Measurements from ENCODE around the gene PFKFB2.

PFKFB2 gene

GRCh38 chr1:207069858-207070506 lies 16.9 kb downstream of the PFKFB2 start:
- no peak for DNase-seq

GRCh38 chr1:207070811-207071210 lies 17.7 kb downstream of the PFKFB2 start:
- no peak for DNase-seq

DNA sequence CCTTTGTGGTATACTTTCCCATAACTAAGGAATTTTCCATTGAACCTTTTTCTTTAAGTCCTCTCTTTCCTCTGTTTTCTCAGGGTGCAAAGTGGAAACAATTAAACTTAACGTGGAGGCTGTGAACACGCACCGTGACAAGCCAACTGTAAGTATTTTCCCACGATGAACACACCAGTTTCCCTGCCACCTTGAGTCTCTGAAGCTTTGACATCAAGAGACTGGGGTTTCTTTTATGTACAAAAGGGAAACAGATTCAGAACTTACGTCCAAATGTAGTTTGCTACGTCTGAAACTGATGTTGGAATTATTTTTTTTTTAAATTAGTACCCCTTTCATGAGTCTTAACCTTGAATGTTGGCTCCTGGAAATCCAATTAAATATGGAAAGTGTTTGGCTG lies 18.4 kb downstream of the PFKFB2 start:
- DNase-seq = no peak

GRCh38 chr1:207072233-207072632 lies 19.2 kb downstream of the PFKFB2 start:
- DNase-seq = no peak

DNA sequence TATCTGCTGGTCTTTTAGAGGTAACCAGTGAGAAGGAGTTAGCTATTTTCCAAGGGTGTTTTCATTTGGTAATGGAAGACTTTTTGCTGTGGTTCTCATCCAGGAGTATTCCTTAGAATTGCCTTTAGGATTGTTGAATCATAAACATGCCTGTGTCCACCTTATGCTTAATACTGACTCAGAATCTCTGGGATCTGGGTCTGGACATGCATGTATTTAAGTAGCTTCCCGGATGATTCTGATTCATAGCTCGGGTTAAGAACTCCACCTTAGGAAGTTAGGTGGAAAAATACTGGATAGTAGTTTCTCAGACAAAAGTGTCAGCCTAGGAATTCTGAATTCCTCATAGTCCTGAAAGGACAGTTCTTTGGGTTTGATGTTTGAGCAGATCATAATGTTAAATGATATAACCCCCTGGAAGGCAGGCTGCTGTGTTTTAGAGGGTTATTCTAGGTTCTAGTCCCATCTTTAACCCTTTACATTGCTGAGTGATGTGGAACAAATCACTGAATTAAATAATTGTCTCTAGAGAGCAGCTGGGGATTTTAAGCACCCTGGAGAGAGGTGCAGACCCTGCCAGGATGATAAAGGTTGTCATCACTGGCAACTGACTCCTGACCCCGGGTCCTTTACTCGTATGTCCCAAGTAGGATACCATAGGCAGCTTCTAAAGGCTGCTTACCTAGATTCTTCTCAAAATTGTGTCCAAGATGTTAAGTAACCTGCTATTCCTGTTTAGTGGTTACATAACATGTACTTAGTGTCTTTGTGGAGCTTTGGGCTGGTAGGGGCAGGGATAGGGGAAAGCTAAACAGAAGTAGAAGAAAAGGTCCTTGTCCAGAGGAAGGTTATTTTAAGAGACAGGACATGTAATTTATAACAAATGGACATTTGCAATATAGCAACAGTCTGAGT lies 21.1 kb downstream of the PFKFB2 start:
- DNase-seq = no peak

- DNase-seq = no peak
These were observed 23.3 kb downstream of the PFKFB2 start for GRCh38 chr1:207076181-207076955.

DNA sequence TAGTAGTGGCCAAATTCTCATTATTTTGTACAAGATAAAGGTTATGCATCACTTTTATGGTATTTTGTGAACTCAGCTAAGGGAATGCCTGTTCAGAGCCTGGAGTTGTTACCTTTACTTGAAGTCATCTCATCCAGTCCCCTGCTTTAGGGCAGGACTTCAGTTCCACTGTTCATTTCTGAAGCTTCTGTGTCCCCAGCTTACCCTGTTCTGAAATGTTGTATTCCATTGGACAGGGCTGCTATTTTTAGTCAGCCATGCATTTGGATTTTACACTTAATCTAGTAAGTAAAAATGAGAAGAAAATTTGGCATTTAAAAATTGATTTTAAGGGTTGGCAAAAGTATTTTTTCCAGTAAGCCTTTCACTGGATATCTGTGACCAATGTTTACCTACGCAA lies 23.9 kb downstream of the PFKFB2 start:
- DNase-seq = no peak

DNA sequence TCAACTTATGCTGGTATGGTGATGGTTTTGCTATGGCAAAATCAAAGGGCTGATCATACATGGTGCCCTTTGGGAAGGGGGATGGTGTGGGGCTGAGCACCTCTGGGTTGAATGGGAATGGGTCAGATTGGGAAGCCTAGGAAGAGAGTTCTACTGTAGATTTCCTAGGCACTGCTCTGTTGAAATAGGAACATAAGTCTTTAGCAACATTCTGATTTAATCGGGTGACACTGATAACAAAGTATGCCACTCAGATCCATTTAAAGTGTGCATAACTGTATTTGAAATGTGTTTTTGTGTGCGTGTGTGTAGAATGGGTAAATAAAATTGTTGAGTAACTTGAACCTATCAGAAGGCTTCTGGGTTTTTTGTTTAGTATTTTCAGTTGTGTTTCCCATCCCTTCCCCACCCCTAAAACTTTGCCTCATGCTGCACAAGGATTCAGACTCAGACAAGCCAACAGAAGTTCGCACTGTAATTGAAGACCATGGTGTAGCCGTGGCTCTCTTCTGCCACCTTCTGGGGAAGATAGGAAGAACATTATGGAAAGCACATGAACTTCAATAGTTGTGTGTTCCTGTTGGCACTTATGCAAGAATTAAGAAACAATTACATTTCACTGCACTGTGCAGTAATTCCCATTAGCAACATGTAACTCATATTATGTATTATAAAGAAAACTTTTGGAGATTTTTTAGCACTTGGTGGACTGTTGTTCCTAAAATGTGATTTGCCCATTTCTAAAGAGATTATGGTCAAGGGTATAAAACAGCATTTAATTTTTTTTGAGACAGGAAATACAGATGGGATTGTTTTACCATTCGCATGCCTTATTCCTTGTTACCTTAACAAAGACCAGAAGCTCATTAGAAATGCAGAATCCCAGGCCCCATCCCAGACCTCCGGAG lies 24.6 kb downstream of the PFKFB2 start:
- DNase-seq = peak; percentile 61

- DNase-seq = no peak
These were observed 25.6 kb downstream of the PFKFB2 start for GRCh38 chr1:207078578-207079132.

- DNase-seq = no peak
These were observed 26.7 kb downstream of the PFKFB2 start for GRCh38 chr1:207079706-207080241.

- DNase-seq = no peak
These were observed 28.0 kb downstream of the PFKFB2 start for GRCh38 chr1:207081088-207081487.

DNA sequence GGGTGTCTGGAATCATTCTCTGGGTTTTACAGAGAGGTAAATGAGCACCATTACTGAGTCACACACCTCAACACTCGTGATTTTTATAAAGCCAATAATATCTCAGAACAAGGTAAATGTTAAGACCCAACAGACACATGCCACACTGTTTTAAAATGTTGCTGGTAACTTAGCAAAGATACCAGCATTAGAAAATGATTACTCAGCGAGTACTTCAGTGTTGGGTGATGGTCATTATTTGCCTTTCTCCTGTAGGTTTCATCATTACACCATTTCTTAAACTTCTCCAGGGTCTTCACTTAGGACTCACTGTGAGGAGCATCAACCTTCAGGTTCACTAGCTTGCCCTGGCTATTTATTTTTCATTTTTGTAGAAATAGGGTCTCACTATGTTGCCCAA lies 28.7 kb downstream of the PFKFB2 start:
- no peak for DNase-seq

DNA sequence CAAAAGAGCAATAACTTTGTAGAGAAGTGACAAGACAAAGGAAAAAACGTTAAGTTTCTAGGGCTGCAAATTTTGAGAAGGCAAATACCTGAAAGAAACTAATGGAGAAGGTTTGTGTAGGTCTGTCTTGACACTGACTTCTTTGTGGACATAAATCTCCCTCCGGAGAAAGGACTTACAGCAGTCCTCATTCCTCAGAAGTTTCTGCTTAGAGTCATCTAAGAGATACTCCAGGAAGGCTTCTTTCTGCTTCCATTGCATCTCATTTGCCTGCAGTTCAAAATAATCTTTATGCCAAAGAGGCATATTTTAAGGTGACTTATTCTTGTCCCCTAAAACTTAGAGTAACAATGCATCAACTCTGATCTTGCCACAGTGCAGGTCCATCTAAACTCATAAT lies 31.2 kb downstream of the PFKFB2 start:
- no peak for DNase-seq

- DNase-seq = peak; percentile 60
These were observed 31.7 kb downstream of the PFKFB2 start for GRCh38 chr1:207084701-207085180.

DNA sequence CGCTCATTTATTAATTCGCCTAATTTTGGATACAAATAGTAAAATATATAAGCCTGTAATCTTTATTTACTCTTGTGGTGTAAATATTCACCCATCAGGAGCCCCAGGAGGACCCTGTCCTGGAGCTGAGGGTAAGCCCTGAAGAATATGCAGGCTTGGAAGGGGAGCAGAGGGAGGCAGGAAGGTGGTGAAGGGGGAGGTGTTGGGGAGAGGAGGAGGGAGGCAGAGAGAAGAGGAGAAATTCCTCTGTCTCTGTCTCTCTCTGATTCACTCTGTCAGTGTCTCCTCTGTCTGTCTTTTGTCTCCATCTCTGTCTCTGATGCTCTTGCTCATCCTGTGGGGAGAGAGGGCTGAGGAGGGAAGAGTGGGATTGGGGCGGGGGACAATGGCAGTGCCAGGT lies 32.8 kb downstream of the PFKFB2 start:
- no peak for DNase-seq

- no peak for DNase-seq
These were observed 35.1 kb downstream of the PFKFB2 start for GRCh38 chr1:207088161-207088560.

DNA sequence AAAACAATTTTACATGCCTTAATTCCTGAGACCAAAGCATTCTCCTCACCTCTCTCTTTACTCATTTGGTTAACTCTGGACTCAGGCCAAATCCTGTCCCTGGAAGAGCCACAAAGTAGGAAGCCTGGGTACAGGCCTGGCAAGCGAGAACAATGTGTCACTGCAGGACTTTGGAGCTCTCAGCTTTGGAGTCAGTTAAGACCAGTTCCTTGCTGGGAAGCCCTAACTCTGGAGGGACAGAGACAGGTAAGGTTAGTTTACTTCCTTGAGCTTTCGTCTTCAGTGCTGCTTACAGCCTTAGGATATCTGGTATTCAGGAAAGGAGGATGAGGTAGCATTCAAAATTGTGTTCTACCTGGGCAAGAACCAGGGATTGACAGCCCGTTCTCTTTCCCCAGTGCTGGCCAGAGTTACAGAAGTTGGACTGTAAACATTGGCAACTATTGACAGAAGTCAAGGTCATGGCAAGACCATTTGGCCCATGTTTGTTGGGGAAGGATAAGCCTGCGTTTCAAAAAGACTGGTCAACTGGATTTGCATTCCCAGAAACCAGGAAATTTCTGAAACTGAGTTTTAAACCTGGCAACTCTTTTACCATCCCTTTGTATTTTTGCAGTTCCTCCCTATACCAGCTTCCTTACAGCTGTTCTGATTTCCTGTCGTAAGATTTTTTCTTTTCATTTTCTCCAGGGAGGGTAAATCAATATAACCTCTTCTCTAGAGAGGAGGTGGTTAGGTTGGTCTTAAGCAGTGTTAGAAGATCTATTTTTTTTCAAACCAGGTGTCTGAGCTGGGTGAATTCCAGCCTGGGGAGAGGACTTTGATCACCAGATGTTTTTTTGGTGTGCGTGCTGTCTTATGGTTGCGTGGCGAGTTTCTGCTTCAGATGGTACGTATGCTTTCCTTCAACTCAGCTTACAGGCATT lies 35.9 kb downstream of the PFKFB2 start, which contains the start of gene C4BPB:
Gene C4BPB, plus strand, starts transcription at position 160 of the 926 bp plus-strand sequence. Its CDS starts 672 bp downstream, at position 832.
- DNase-seq = no peak

DNA sequence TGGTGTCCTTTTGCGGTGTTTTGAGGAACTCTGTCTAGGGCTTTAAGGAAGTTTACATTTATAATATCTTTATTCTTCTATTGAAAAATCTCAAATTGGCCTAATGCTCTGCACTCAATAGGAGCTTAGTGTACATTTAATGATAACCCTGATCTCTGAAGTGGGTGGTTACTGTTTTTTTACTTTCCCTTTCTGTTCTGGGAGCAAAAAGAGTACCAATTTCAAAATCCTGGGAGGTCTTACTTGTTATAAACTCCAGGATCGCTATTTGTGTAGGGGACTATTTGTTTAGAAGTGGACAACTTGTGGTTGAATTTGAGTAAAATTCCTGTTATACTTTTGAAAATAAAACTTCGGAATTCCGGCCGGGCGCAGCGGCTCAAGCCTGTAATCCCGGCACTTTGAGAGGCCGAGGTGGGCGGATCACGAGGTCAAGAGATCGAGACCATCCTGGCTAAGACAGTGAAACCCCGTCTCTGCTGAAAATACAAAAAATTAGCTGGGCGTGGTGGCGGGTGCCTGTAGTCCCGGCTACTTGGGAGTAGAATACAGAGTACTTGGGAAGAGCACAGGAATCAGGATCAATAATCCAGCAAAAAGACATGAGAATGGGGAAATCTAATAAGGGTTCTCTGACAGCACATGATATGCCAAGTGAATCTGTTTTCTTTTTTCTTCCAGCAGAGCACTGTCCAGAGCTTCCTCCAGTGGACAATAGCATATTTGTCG lies 36.7 kb downstream of the PFKFB2 start:
- DNase-seq = no peak

DNA sequence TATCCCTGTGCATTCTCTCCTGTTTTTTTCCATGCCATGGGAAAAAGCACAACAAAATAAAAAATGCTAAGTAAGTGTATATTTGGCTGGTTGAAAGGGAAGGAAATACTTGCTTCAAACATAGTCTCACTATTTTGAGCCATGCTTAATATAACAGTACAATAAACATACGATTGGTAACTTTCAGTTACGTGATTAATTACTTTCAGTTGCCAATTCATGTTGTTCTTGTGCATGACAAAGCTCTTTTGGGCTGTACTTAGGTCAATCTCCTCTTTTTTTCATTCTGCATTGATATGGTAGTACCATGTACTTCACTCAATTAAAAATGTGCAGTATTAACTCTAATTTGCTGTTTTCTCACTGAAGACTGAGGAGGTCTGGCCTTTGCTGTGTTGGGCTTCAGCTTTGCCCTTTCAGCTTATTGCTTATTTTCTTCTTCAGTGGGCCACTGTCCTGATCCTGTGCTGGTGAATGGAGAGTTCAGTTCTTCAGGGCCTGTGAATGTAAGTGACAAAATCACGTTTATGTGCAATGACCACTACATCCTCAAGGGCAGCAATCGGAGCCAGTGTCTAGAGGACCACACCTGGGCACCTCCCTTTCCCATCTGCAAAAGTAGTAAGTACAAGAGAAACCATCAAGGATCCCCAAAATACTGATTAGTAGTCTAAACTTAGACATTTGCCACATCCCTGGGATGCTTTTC lies 38.3 kb downstream of the PFKFB2 start:
- no peak for DNase-seq

All from stimulated activated CD4-positive, alpha-beta T cell treated with anti-CD3 and anti-CD28 coated beads, Interleukin-15, amount 100 ng/mL, for 24 hours (primary cell).